DOHH2 (cell line): ENCODE measurements around the gene TMEM87A.

Experiments
- EZH2phosphoT487 ChIP-seq: fragments of 200-600 bp; sonication (generic); IDR thresholded peaks from 2 replicates; pipeline ENCODE4 v1.6.1; 2017; ENCODE audit warnings: borderline replicate concordance, mild to moderate bottlenecking, antibody characterized with exemption, low read length, moderate library complexity, mixed read lengths
- TF ChIP-seq, protein P1 (sequence below): fragments of 200-600 bp; sonication (generic); IDR thresholded peaks from one replicate; pipeline ENCODE4 v1.5.1; 2014; ENCODE audit warnings: antibody characterized with exemption, mild to moderate bottlenecking, low read depth, low read length; ENCODE audit not compliant: poor library complexity, severe bottlenecking

DNA sequence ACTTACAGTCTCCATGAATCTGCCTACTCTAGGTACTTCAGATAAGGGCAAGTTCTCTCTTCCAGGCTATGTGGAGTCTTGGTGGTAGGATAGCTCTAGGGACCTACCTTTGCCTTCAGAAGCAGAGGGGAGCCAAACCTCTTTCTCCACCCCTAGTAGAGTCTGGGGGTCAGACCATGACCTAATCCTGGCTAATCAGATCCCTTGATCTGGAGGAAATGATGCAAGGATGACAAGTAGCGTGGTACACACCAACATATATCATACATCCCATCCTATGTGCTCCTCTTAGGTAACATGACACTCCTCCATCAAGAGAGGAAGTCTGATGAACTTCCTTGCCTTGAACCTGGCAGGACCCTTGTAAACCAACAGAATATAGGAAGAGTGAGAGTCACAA is 101.4 kb downstream of the TMEM87A start:
- TF ChIP-seq, protein P1, sequence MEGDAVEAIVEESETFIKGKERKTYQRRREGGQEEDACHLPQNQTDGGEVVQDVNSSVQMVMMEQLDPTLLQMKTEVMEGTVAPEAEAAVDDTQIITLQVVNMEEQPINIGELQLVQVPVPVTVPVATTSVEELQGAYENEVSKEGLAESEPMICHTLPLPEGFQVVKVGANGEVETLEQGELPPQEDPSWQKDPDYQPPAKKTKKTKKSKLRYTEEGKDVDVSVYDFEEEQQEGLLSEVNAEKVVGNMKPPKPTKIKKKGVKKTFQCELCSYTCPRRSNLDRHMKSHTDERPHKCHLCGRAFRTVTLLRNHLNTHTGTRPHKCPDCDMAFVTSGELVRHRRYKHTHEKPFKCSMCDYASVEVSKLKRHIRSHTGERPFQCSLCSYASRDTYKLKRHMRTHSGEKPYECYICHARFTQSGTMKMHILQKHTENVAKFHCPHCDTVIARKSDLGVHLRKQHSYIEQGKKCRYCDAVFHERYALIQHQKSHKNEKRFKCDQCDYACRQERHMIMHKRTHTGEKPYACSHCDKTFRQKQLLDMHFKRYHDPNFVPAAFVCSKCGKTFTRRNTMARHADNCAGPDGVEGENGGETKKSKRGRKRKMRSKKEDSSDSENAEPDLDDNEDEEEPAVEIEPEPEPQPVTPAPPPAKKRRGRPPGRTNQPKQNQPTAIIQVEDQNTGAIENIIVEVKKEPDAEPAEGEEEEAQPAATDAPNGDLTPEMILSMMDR = no peak
- TF ChIP-seq EZH2phosphoT487 = no peak
